ENCODE results near the gene DNAJC5. TPM values are rescaled to one million over a fixed set of nuclear protein-coding genes. Genes with fewer than 3 reads are reported as not detected.

Gene DNAJC5
- total RNA-seq, 2 experiments from 2014 or later = 21.4 to 22.5 TPM

- Mint-ChIP-seq H3K27ac (peak overlapping the region; percentile 93), H3K36me3 (ENCODE audit: low read depth) (peaks cover 31% of the 10 kb centered on the region), H3K4me3 (peak overlapping the region; percentile 99), H3K9me3 (no peaks in the 10 kb centered on the region), H3K4me1 (ENCODE audit: low read depth) (peaks cover 63% of the 10 kb centered on the region), H3K27me3 (no peaks in the 10 kb centered on the region)
- peak overlapping the region; percentile 59 to 75 for H3K27ac ChIP-seq (ENCODE audit: low read depth in 1 of 2, low read length in 2 of 2)
- TF ChIP-seq, protein P1, sequence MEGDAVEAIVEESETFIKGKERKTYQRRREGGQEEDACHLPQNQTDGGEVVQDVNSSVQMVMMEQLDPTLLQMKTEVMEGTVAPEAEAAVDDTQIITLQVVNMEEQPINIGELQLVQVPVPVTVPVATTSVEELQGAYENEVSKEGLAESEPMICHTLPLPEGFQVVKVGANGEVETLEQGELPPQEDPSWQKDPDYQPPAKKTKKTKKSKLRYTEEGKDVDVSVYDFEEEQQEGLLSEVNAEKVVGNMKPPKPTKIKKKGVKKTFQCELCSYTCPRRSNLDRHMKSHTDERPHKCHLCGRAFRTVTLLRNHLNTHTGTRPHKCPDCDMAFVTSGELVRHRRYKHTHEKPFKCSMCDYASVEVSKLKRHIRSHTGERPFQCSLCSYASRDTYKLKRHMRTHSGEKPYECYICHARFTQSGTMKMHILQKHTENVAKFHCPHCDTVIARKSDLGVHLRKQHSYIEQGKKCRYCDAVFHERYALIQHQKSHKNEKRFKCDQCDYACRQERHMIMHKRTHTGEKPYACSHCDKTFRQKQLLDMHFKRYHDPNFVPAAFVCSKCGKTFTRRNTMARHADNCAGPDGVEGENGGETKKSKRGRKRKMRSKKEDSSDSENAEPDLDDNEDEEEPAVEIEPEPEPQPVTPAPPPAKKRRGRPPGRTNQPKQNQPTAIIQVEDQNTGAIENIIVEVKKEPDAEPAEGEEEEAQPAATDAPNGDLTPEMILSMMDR (IDR thresholded peaks at IDR 0.05) = no peak
- no peaks in the 10 kb centered on the region for H3K27me3 ChIP-seq (ENCODE audit: control insufficient read depth in 1 of 2, insufficient read depth in 2 of 2, low read length in 2 of 2)
- DNase-seq (peak in 7 of 14 experiments; percentile 6 to 74 (median 24)), ATAC-seq (ENCODE audit: poor library complexity) (peak; percentile 10)
- intact Hi-C loops (cut with DNase I, micrococcal nuclease) = no loop called here
- POLR2A ChIA-PET = interaction anchor here (0.8 to 4.9 kb wide), 13 partner anchors 8 to 376 kb away, joined by 3 to 23 read pairs (median 4); partner anchors contain the start of genes ARFRP1, PPDPF, PTK6 and RTEL1
- peaks cover 7% of the 10 kb centered on the region for H3K36me3 ChIP-seq (ENCODE audit: insufficient read depth, low read length)
- no peaks in the 10 kb centered on the region for H3K9me3 ChIP-seq (ENCODE audit: control insufficient read depth in 1 of 2, insufficient read depth in 1 of 2, low read length in 2 of 2)
- CTCF ChIA-PET = interaction anchor here (1.0 to 1.7 kb wide), 9 partner anchors 30 to 376 kb away, joined by 3 to 7 read pairs (median 3); partner anchors contain the start of genes ARFRP1, PPDPF, PRPF6 and ZGPAT
- H3K4me1 ChIP-seq (ENCODE audit: insufficient read depth, low read length) = peaks cover 57% of the 10 kb centered on the region
- peak overlapping the region; percentile 61 for H3K4me3 ChIP-seq (ENCODE audit: low read length)
These were observed 1.6 kb downstream of the DNAJC5 start for GRCh38 chr20:63896264-63897105.

- H3K4me1 ChIP-seq (ENCODE audit: insufficient read depth, low read length) = peaks cover 72% of the 10 kb centered on the region
- CTCF ChIA-PET = interaction anchor here (1.7 kb wide), 1 partner anchor 76 kb away, joined by 4 read pairs; no protein-coding TSS in a partner anchor
- no peaks in the 10 kb centered on the region for H3K27me3 Mint-ChIP-seq
These were observed 3.1 kb downstream of the DNAJC5 start for GRCh38 chr20:63897978-63898561.

More at GRCh38 chr20:63897978-63898561, 3.1 kb downstream of the DNAJC5 start:
- intact Hi-C loops (cut with DNase I, micrococcal nuclease) = no loop called here
- Histone ChIP-seq H3K27ac (ENCODE audit: low read depth in 1 of 2, low read length in 2 of 2) (no peak overlapping the region), H3K9me3 (ENCODE audit: control insufficient read depth in 1 of 2, insufficient read depth in 1 of 2, low read length in 2 of 2) (no peaks in the 10 kb centered on the region), H3K4me3 (ENCODE audit: low read length) (no peak overlapping the region), H3K27me3 (ENCODE audit: control insufficient read depth in 1 of 2, insufficient read depth in 2 of 2, low read length in 2 of 2) (no peaks in the 10 kb centered on the region), H3K36me3 (ENCODE audit: insufficient read depth, low read length) (peaks cover 9% of the 10 kb centered on the region)
- Mint-ChIP-seq H3K9me3 (no peaks in the 10 kb centered on the region), H3K36me3 (ENCODE audit: low read depth) (peaks cover 34% of the 10 kb centered on the region), H3K4me3 (peak overlapping the region; percentile 50), H3K4me1 (ENCODE audit: low read depth) (peaks cover 73% of the 10 kb centered on the region), H3K27ac (peak overlapping the region; percentile 72)
- no peak for ATAC-seq (ENCODE audit: poor library complexity)
- POLR2A ChIA-PET = no interaction called here
- TF ChIP-seq, protein P1 (IDR thresholded peaks at IDR 0.05) = no peak
- no peak for DNase-seq
